K562 (cell line): ENCODE results near the gene IQCK. TPM values are rescaled to one million over a fixed set of nuclear protein-coding genes. Genes with fewer than 3 reads are reported as not detected.

Experiments
- ATF7 ChIP-seq: fragments of 450-650 bp; IDR thresholded peaks from 2 replicates; pipeline ENCODE4 v1.7.1; 2014; ENCODE audit warnings: mild to moderate bottlenecking, moderate library complexity
- BCOR ChIP-seq: fragments of 450-650 bp; IDR thresholded peaks from 2 replicates; pipeline ENCODE4 v1.6.1; 2016
- CBX1 ChIP-seq: sonication (generic); IDR thresholded peaks from 2 replicates; pipeline ENCODE4 v1.6.1; 2016; ENCODE audit warnings: antibody characterized with exemption, low read depth, mild to moderate bottlenecking
- DNMT1 ChIP-seq: fragments of 450-650 bp; IDR thresholded peaks from 2 replicates; pipeline ENCODE4 v1.6.1; 2016; ENCODE audit warnings: antibody characterized with exemption, mild to moderate bottlenecking
- ELF2 ChIP-seq: fragments of 250-450 bp; sonication (Bioruptor Pico); IDR thresholded peaks from 2 replicates; pipeline ENCODE4 v1.5.0; 2021; ENCODE audit warnings: mild to moderate bottlenecking
- FOXO4 ChIP-seq: fragments of 450-650 bp; formaldehyde crosslinking; IDR thresholded peaks from 2 replicates; pipeline ENCODE4 v1.4.0; 2020; ENCODE audit warnings: mild to moderate bottlenecking, moderate library complexity
- HINFP ChIP-seq: fragments of 450-650 bp; conservative IDR thresholded peaks from 2 replicates; pipeline ENCODE4 v1.6.1; 2016; ENCODE audit warnings: missing genetic modification characterization, low read depth, mild to moderate bottlenecking, control low read depth, missing compliant biosample characterization
- HLTF ChIP-seq: fragments of 450-650 bp; IDR thresholded peaks from 2 replicates; pipeline ENCODE4 v1.6.1; 2016
- ILK ChIP-seq: fragments of 450-650 bp; IDR thresholded peaks from 2 replicates; pipeline ENCODE4 v1.6.1; 2016; ENCODE audit warnings: missing genetic modification characterization, low read depth, mild to moderate bottlenecking, missing compliant biosample characterization, moderate library complexity, borderline replicate concordance
- L3MBTL2 ChIP-seq: fragments of 450-650 bp; IDR thresholded peaks from 2 replicates; pipeline ENCODE4 v1.6.1; 2016; ENCODE audit warnings: mild to moderate bottlenecking, moderate library complexity
- LEF1 ChIP-seq: fragments of 450-650 bp; IDR thresholded peaks from 2 replicates; pipeline ENCODE4 v1.6.1; 2016; ENCODE audit warnings: mild to moderate bottlenecking
- MAFG ChIP-seq: fragments of 450-650 bp; conservative IDR thresholded peaks from 2 replicates; pipeline ENCODE4 v1.6.1; 2016; ENCODE audit warnings: missing genetic modification characterization, missing compliant biosample characterization
- MCM5 ChIP-seq: fragments of 450-650 bp; IDR thresholded peaks from 2 replicates; pipeline ENCODE4 v1.6.1; 2016; ENCODE audit warnings: low read depth
- NEUROD1 ChIP-seq: fragments of 150-350 bp; IDR thresholded peaks from 2 replicates; pipeline ENCODE4 v1.6.1; 2014; ENCODE audit warnings: borderline replicate concordance, low read length, low read depth; ENCODE audit not compliant: partially characterized antibody
- NR1H2 ChIP-seq: sonication (generic); formaldehyde crosslinking; IDR thresholded peaks from 2 replicates; pipeline ENCODE4 v1.4.0; 2020; ENCODE audit warnings: mild to moderate bottlenecking, missing genetic modification reagents
- PATZ1 ChIP-seq: fragments of 250-450 bp; sonication (Bioruptor Pico); IDR thresholded peaks from 2 replicates; pipeline ENCODE4 v1.5.0; 2020; ENCODE audit warnings: mild to moderate bottlenecking, borderline replicate concordance
- PHB ChIP-seq: fragments of 250-450 bp; sonication (Bioruptor Pico); IDR thresholded peaks from 2 replicates; pipeline ENCODE4 v1.5.0; 2021
- SAP30 ChIP-seq: fragments of 200-600 bp; sonication (generic); IDR thresholded peaks from 2 replicates; pipeline ENCODE4 v1.6.1; 2012; ENCODE audit warnings: borderline replicate concordance, low read depth, mild to moderate bottlenecking, moderate library complexity, low read length, control low read depth, inconsistent platforms; ENCODE audit not compliant: insufficient read depth, poor library complexity, severe bottlenecking
- SNIP1 ChIP-seq: fragments of 450-650 bp; IDR thresholded peaks from 2 replicates; pipeline ENCODE4 v1.7.1; 2017; ENCODE audit warnings: low read depth, mild to moderate bottlenecking
- TEAD1 ChIP-seq, 2 experiments: fragments of 450-650 bp in 1 of 2; sonication (generic) in 1 of 2; formaldehyde crosslinking; IDR thresholded peaks; 2 replicates each; pipeline versions ENCODE4 v1.4.0 to v1.8.0; 2020 to 2022; ENCODE audit warnings: mild to moderate bottlenecking in 2 of 2, missing genetic modification reagents in 1 of 2
- TEAD4 ChIP-seq, 2 experiments: sonication (generic) in 1 of 2; formaldehyde crosslinking in 1 of 2; IDR thresholded peaks; 2 replicates each; pipeline versions ENCODE4 v1.6.1 to v1.8.0; 2012 to 2022; ENCODE audit warnings: borderline replicate concordance in 1 of 2, inconsistent platforms in 1 of 2, low read length in 1 of 2, mild to moderate bottlenecking in 1 of 2, missing genetic modification reagents in 1 of 2
- TFAM ChIP-seq: fragments of 250-450 bp; sonication (Bioruptor Pico); conservative IDR thresholded peaks from 2 replicates; pipeline ENCODE4 v1.5.0; 2021; ENCODE audit warnings: mild to moderate bottlenecking, moderate library complexity
- THRAP3 ChIP-seq: fragments of 450-650 bp; IDR thresholded peaks from 2 replicates; pipeline ENCODE4 v1.6.1; 2016; ENCODE audit warnings: mild to moderate bottlenecking, inconsistent platforms, borderline replicate concordance
- ZBTB7A ChIP-seq: IDR thresholded peaks from 2 replicates; pipeline ENCODE4 v1.6.1; 2011; ENCODE audit warnings: low read depth, mild to moderate bottlenecking, low read length, moderate library complexity, borderline replicate concordance; ENCODE audit not compliant: control insufficient read depth
- polyA plus RNA-seq, 8 experiments: library from polyadenylated mRNA; depleted of rRNA in 4 of 8; stranded (reverse) in 5 of 8; unstranded in 3 of 8; fragments of >200 nt; fragmentation: Nextera tagmentation in 2 of 8; fragmentation: Illumina TruSeq in 1 of 8; extraction: Ambion mirVana in 2 of 8; extraction: Trizol in 1 of 8; gene quantifications; 2 replicates each; pipeline versions ENCODE4 v1.2.1 to v1.2.3, GENCODE V29; 2011 to 2014; ENCODE audit warnings: inconsistent platforms in 1 of 8, missing spikeins in 1 of 8
- total RNA-seq, 7 experiments: library from RNA; depleted of rRNA in 6 of 7; stranded (reverse); fragments of >200 nt in 6 of 7; fragmentation: Illumina TruSeq in 2 of 7; extraction: Trizol in 2 of 7; gene quantifications; 2 replicates each; pipeline versions ENCODE4 v1.2.1 to v1.2.3, GENCODE V29; 2011 to 2021; ENCODE audit warnings: low replicate concordance in 1 of 7

IQCK gene
- total and polyA plus RNA-seq, 9 of the 15 experiments (the other 6 are each of a cell fraction or from before 2014, with no cell fraction given), result 5.2 to 12.2 (median 7.3) TPM

- TF ChIP-seq SNIP1 (no peak), ILK (tag) (no peak), HLTF (0 out of 2 replicates have a peak, but pooled peaks have one; percentile 38), THRAP3 (no peak), SAP30 (peak; percentile 98), BCOR (no peak), TFAM (CRISPR knock-in tag) (no peak), L3MBTL2 (peak; percentile 38; the same call in 1 of the 2 replicates), MCM5 (no peak), PATZ1 (CRISPR knock-in tag) (no peak), NEUROD1 (no peak), FOXO4 (no peak), CBX1 (no peak), ZBTB7A (peak; percentile 55; the same call in 1 of the 2 replicates), TEAD1 (CRISPR knock-in tag; IDR thresholded peaks at IDR 0.05) (peak in 1 of 2 experiments; percentile 58; a peak in 1 of 4 replicates), HINFP (tag) (no peak), ELF2 (peak; percentile 82), ATF7 (peak; percentile 62; the same call in 1 of the 2 replicates), DNMT1 (no peak), NR1H2 (CRISPR knock-in tag) (no peak), LEF1 (no peak), TEAD4 (IDR thresholded peaks at IDR 0.05; ENCODE audit: low read length) (no peak), TEAD4 (CRISPR knock-in tag; IDR thresholded peaks at IDR 0.05; ENCODE audit: borderline replicate concordance) (no peak), MAFG (tag) (no peak), PHB (CRISPR knock-in tag) (no peak)
These were observed at the start of gene IQCK, which contains the start of gene KNOP1 (continued) for GRCh38 chr16:19717741-19718623.
